T-cell (primary cell): Measurements from ENCODE around the gene USPL1. TPM values are rescaled to one million over a fixed set of nuclear protein-coding genes. Genes with fewer than 3 reads are reported as not detected.

ENCODE experiments used
- ATAC-seq, 4 experiments: fragments of 200-7000 bp in 3 of 4; fragments of 150-1000 bp in 1 of 4; cut with Tn5 transposase; replicated peaks in 1 of 4; 1 replicate in 3 of 4; 2 replicates in 1 of 4; pipeline ENCODE4 v1.10.0; 2021; ENCODE audit warnings: moderate library complexity in 3 of 4, mild to moderate bottlenecking in 2 of 4, moderate number of reproducible peaks in 1 of 4
- CTCF ChIA-PET, 2 donors: fragments of 300-600 bp; sonication (Branson Sonifier 250); formaldehyde crosslinking; loops; one replicate each; lab custom pipeline; 2022; ENCODE audit warnings: antibody characterized with exemption in 2 of 2; lab: Charles Lee
- POLR2A ChIA-PET, 2 donors: fragments of 300-600 bp; sonication (Branson Sonifier 250); formaldehyde crosslinking; loops; one replicate each; lab custom pipeline; 2022; ENCODE audit warnings: antibody characterized with exemption in 2 of 2; lab: Charles Lee
- DNase-seq, 35 experiments: peaks; one replicate each; pipeline versions ENCODE4 v3.0.0 to v3.0.0-alpha.2; 2013 to 2023
- H3K27ac ChIP-seq: one replicate; pipeline ENCODE4 v1.5.1; 2013; ENCODE audit warnings: low read length
- H3K27me3 ChIP-seq, 2 experiments: replicated peaks in 1 of 2; 1 replicate in 1 of 2; 2 replicates in 1 of 2; pipeline versions ENCODE4 v1.6.1 to v1.7.0; 2013; ENCODE audit warnings: low read length in 1 of 2, mixed read lengths in 1 of 2; ENCODE audit not compliant: control insufficient read depth in 2 of 2, insufficient read depth in 2 of 2; ENCODE audit errors: extremely low read depth in 1 of 2
- H3K36me3 ChIP-seq, 2 donors: 1 replicate in 1 of 2; 2 replicates in 1 of 2; pipeline versions ENCODE4 v1.6.1 to v1.7.0; 2013; ENCODE audit warnings: low read length in 1 of 2; ENCODE audit not compliant: control insufficient read depth in 2 of 2, insufficient read depth in 1 of 2; ENCODE audit errors: extremely low read depth in 1 of 2
- H3K4me1 ChIP-seq, 2 experiments: 1 replicate in 1 of 2; 2 replicates in 1 of 2; pipeline versions ENCODE4 v1.6.1 to v1.7.0; 2013; ENCODE audit warnings: low read length in 2 of 2, mixed read lengths in 1 of 2; ENCODE audit not compliant: insufficient read depth in 2 of 2, control insufficient read depth in 1 of 2; ENCODE audit errors: extremely low read depth in 1 of 2
- H3K4me3 ChIP-seq, 2 donors: 1 replicate in 1 of 2; 2 replicates in 1 of 2; pipeline versions ENCODE4 v1.5.1 to v1.7.0; 2013; ENCODE audit warnings: mild to moderate bottlenecking in 2 of 2, low read length in 1 of 2, moderate library complexity in 1 of 2; ENCODE audit not compliant: control insufficient read depth in 1 of 2; ENCODE audit errors: extremely low read depth in 1 of 2
- H3K9me3 ChIP-seq: 2 replicates; pipeline ENCODE4 v1.7.0; 2013
- H3K27ac Mint-ChIP-seq, 2 donors: one replicate each; pipeline ENCODE4 v1.8.0; 2020 to 2021; ENCODE audit warnings: mild to moderate bottlenecking in 2 of 2, mixed read lengths in 2 of 2
- H3K27me3 Mint-ChIP-seq, 2 donors: one replicate each; pipeline ENCODE4 v1.8.0; 2021 to 2022; ENCODE audit warnings: mixed read lengths in 2 of 2
- H3K36me3 Mint-ChIP-seq: one replicate; pipeline ENCODE4 v1.8.0; 2021; ENCODE audit warnings: mixed read lengths
- H3K4me1 Mint-ChIP-seq, 3 donors: one replicate each; pipeline ENCODE4 v1.8.0; 2020 to 2022; ENCODE audit warnings: mixed read lengths in 3 of 3, mild to moderate bottlenecking in 1 of 3
- H3K4me3 Mint-ChIP-seq, 3 donors: one replicate each; pipeline ENCODE4 v1.8.0; 2020 to 2022; ENCODE audit warnings: mild to moderate bottlenecking in 3 of 3, mixed read lengths in 3 of 3, moderate library complexity in 3 of 3
- H3K9me3 Mint-ChIP-seq, 3 donors: one replicate each; pipeline ENCODE4 v1.8.0; 2020 to 2022; ENCODE audit warnings: mixed read lengths in 3 of 3
- WGBS: methylation state at CpG from one replicate; pipeline ENCODE4 v1.1.5; 2013; ENCODE audit warnings: missing lambda C conversion rate; ENCODE audit not compliant: insufficient coverage; 5-methylcytosine and 5-hydroxymethylcytosine counted together
- total RNA-seq, 35 experiments: library from RNA in 6 of 35; stranded (reverse) in 6 of 35; fragments of 120-200 nt in 1 of 35; gene quantifications; one replicate each; pipeline versions ENCODE4 v1.2.1 to v1.2.4 and lab custom pipeline; 2013 to 2026

The USPL1 gene
- total RNA-seq, 5 donors from 2014 or later (not counting 1 experiment from before 2014, with no cell fraction given): 24.1 to 32.9 (median 26.7) TPM

DNA sequence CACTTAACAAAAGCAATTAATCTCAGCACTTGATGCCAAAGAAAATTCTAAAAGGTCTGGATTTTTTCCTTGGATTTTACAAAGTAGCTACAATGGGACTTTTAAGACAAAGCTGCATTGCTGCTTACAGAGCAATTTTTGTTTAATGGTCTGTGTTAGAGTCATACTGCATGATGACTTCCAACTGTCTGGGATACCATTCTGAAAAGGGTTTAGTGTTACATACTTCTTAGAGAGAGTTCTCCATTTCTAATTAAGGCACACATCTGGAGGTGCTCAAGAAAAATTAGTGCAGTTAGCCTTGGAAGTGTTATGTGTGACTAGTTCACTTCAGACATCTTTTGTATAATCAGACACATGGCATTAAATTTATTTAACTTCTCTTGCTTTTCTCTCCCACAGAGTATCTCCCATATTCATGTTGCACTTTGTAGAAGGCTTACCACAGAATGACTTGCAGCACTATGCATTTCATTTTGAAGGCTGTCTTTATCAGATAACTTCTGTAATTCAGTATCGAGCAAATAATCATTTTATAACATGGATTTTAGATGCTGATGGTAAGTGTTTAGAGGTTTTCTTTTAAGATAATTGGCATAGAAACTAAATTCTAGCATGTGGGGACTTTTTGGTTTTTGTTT, 35.1 kb downstream of the USPL1 start:
- Histone ChIP-seq H3K27me3 (no peaks in the 10 kb centered on the region), H3K9me3 (no peaks in the 10 kb centered on the region), H3K4me3 (no peak overlapping the region), H3K4me1 (peaks cover 4 to 12% of the 10 kb centered on the region in 2 experiments), H3K36me3 (peaks cover 7 to 70% of the 10 kb centered on the region in 2 donors), H3K27ac (no peak overlapping the region)
- H3K4me1 Mint-ChIP-seq: peaks cover 40 to 48% (median 44%) of the 10 kb centered on the region in 3 donors
- H3K27me3 Mint-ChIP-seq: no peaks in the 10 kb centered on the region
- peak overlapping the region in 1 of 2 donors; percentile 59 for H3K27ac Mint-ChIP-seq
- peaks cover 66% of the 10 kb centered on the region for H3K36me3 Mint-ChIP-seq
- WGBS: no CpG with 5 or more reads among the region's 1 CpG
- ChIA-PET POLR2A (interaction anchor here (0.6 kb wide), 3 partner anchors 17 to 89 kb away, joined by 3 to 9 read pairs (median 3); no protein-coding TSS in a partner anchor), CTCF (interaction anchor here in 1 of 2 donors (0.8 to 1.1 kb wide), 3 partner anchors 13 to 50 kb away, joined by 3 read pairs; no protein-coding TSS in a partner anchor)
- H3K9me3 Mint-ChIP-seq: no peaks in the 10 kb centered on the region
- ATAC-seq (no peak), DNase-seq (no peak)
- no peak overlapping the region for H3K4me3 Mint-ChIP-seq

DNA sequence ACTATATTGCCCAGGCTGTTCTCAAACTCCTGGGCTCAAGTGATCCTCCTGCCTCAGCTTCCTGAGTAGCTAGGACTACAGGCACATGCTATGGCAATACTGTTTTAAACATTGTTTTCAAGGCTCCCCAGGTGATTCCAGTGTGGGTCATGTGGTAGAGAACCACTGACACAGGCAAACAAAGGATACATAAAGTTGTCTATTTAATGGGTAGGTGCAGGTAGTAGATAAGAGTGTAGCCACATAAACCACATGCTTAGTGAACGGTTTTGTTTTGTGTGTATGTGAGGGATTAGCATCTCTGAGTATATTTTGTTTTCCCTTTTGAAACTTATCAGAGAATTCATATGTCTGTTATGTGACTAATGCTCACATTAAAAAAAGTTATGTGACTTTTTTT, 36.7 kb downstream of the USPL1 start:
- peaks cover 68% of the 10 kb centered on the region for H3K36me3 Mint-ChIP-seq
- no CpG with 5 or more reads among the region's 1 CpG for WGBS
- peak overlapping the region; percentile 86 to 95 for H3K27ac Mint-ChIP-seq
- ATAC-seq (peak; percentile 73 to 84 (median 78)), DNase-seq (peak in 1 of 35 experiments; percentile 45)
- no peaks in the 10 kb centered on the region for H3K27me3 Mint-ChIP-seq
- Histone ChIP-seq H3K27ac (peak overlapping the region; percentile 3), H3K4me1 (peaks cover 4 to 12% of the 10 kb centered on the region in 2 experiments), H3K27me3 (no peaks in the 10 kb centered on the region), H3K36me3 (peaks cover 9 to 71% of the 10 kb centered on the region in 2 donors), H3K4me3 (no peak overlapping the region), H3K9me3 (no peaks in the 10 kb centered on the region)
- CTCF ChIA-PET: no interaction called here
- peak overlapping the region in 2 of 3 donors; percentile 4 to 57 for H3K4me3 Mint-ChIP-seq
- no peaks in the 10 kb centered on the region for H3K9me3 Mint-ChIP-seq
- H3K4me1 Mint-ChIP-seq: peaks cover 32 to 42% (median 35%) of the 10 kb centered on the region in 3 donors
- POLR2A ChIA-PET: no interaction called here

DNA sequence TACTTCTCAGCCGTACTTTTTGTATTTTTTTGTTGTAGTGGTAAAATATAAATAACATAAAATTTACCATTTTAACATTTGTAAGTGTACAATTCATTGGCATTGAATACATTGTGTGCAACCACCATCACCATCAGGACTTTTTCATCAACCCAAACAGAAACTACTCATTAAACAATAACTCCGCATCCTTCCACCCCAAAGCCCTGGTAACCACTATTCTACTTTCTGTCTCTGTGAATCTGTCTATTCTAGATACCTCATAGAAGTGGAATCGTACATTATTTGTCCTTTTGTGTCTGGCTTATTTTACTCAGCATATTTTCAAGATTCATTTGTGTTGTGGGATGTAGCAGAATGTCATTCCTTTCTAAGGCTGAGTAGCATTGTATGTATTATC, 38.5 kb downstream of the USPL1 start:
- H3K27me3 ChIP-seq: no peaks in the 10 kb centered on the region
- no peak overlapping the region for H3K4me3 ChIP-seq
- Mint-ChIP-seq H3K36me3 (peaks cover 60% of the 10 kb centered on the region), H3K27me3 (no peaks in the 10 kb centered on the region), H3K4me3 (no peak overlapping the region), H3K27ac (no peak overlapping the region), H3K9me3 (no peaks in the 10 kb centered on the region), H3K4me1 (peaks cover 29 to 42% (median 32%) of the 10 kb centered on the region in 3 donors)
- ChIA-PET POLR2A (no interaction called here), CTCF (no interaction called here)
- no peak for ATAC-seq
- DNase-seq: no peak
- no peak overlapping the region for H3K27ac ChIP-seq
- H3K36me3 ChIP-seq: peaks cover 3 to 59% of the 10 kb centered on the region in 2 donors
- WGBS: 100% methylated on average over 1 of the region's 3 CpGs
- H3K4me1 ChIP-seq: peaks cover 4 to 12% of the 10 kb centered on the region in 2 experiments
- H3K9me3 ChIP-seq: no peaks in the 10 kb centered on the region

GRCh38 chr13:30659980-30660379, 42.3 kb downstream of the USPL1 start:
- Histone ChIP-seq H3K27ac (no peak overlapping the region), H3K9me3 (no peaks in the 10 kb centered on the region), H3K4me1 (no peaks in the 10 kb centered on the region), H3K27me3 (no peaks in the 10 kb centered on the region), H3K4me3 (no peak overlapping the region), H3K36me3 (peaks cover 3 to 46% of the 10 kb centered on the region in 2 donors)
- ATAC-seq: no peak
- Mint-ChIP-seq H3K9me3 (no peaks in the 10 kb centered on the region), H3K4me1 (peaks cover 0 to 19% (median 5%) of the 10 kb centered on the region in 3 donors), H3K27me3 (no peaks in the 10 kb centered on the region), H3K4me3 (no peak overlapping the region), H3K27ac (peak overlapping the region in 1 of 2 donors; percentile 24), H3K36me3 (peaks cover 40% of the 10 kb centered on the region)
- ChIA-PET CTCF (interaction anchor here in 1 of 2 donors (0.5 kb wide), 1 partner anchor 13 kb away, joined by 5 read pairs; no protein-coding TSS in a partner anchor), POLR2A (no interaction called here)
- DNase-seq: no peak
- WGBS: 96% methylated on average over 7 of the region's 7 CpGs

DNA sequence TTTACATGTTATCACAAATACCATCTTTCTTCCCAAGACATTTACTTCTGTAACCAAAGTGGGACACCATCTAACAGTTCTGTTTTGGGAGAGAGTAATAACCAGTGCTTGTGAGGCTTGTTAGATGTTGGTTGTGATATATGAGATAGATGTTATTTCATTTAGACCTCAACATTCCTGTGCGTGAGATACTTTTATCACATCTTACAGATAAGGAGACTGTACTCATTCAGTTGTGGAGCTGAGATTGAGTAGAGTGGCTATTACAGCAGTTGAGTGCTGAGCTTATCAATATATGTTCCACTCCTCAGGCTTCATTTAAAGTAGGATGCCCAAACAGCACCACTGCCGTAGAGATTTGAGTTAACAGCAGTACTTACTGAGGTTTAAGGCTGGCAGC, 43.1 kb downstream of the USPL1 start:
- POLR2A ChIA-PET: no interaction called here
- H3K9me3 Mint-ChIP-seq: no peaks in the 10 kb centered on the region
- H3K4me1 ChIP-seq: peaks cover 3 to 4% of the 10 kb centered on the region in 2 experiments
- DNase-seq: no peak
- no peaks in the 10 kb centered on the region for H3K27me3 Mint-ChIP-seq
- no peak for ATAC-seq
- H3K27ac Mint-ChIP-seq: no peak overlapping the region
- H3K4me1 Mint-ChIP-seq: peaks cover 0 to 16% (median 5%) of the 10 kb centered on the region in 3 donors
- no peak overlapping the region for H3K4me3 Mint-ChIP-seq
- H3K36me3 ChIP-seq: peaks cover 3 to 39% of the 10 kb centered on the region in 2 donors
- no peak overlapping the region for H3K27ac ChIP-seq
- no peak overlapping the region for H3K4me3 ChIP-seq
- no peaks in the 10 kb centered on the region for H3K9me3 ChIP-seq
- no peaks in the 10 kb centered on the region for H3K27me3 ChIP-seq
- WGBS: 100% methylated on average over 1 of the region's 2 CpGs
- CTCF ChIA-PET: no interaction called here
- peaks cover 36% of the 10 kb centered on the region for H3K36me3 Mint-ChIP-seq

DNA sequence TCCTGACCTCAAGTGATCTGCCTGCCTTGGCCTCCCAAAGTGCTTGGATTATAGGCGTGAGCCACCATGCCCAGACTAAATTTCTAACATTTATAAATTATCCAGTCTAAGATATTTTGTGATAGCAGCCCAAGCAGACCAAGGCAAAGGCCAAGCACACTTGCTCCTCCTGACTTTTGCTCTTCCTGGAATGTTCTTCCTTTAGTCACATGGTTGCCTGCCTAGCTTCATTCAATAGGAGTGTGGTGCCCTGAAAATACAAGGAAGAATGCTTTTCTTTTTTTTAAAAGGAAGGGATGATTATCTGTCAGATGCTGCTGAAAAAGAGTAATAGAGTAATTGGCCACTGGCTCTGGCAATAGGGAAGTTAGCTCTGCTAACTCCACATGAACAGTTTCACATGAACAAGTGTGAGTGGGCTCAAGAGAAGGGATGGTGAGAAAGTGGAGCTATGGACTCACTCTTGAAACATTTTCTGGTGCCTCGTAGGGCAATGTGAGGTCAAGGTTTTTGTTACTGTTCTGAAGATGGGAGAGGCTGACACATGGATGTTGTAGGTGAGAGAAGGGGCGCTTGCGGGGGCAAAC, 47.1 kb downstream of the USPL1 start:
- Histone ChIP-seq H3K27me3 (no peaks in the 10 kb centered on the region), H3K4me3 (no peak overlapping the region), H3K4me1 (peaks cover 8 to 10% of the 10 kb centered on the region in 2 experiments), H3K9me3 (no peaks in the 10 kb centered on the region), H3K27ac (no peak overlapping the region), H3K36me3 (peaks cover 0 to 1% of the 10 kb centered on the region in 2 donors)
- Mint-ChIP-seq H3K4me1 (peaks cover 0 to 9% (median 5%) of the 10 kb centered on the region in 3 donors), H3K4me3 (no peak overlapping the region), H3K27ac (no peak overlapping the region), H3K36me3 (peaks cover under 1% of the 10 kb centered on the region), H3K9me3 (no peaks in the 10 kb centered on the region), H3K27me3 (no peaks in the 10 kb centered on the region)
- DNase-seq: no peak
- WGBS: 90% methylated on average over 4 of the region's 4 CpGs
- ChIA-PET POLR2A (interaction anchor here in 1 of 2 donors (0.5 kb wide), 1 partner anchor 1658 kb away, joined by 12 read pairs; no protein-coding TSS in a partner anchor), CTCF (no interaction called here)
- ATAC-seq: no peak
